PC-9 (cell line): ENCODE results near the gene CSF1R. TPM values are rescaled to one million over a fixed set of nuclear protein-coding genes. Genes with fewer than 3 reads are reported as not detected.
A peak's percentile ranks its signal among the peaks of the same experiment; 100 is the strongest.
"Not testable (repeated sequence)": the region's sequence is repeated elsewhere in the genome, so short reads cannot be mapped to it uniquely, and the experiment has no call there.

Source experiments
- BruUV-seq: library from RNA; stranded (reverse); fragments of 400-500 nt; replicated peaks from 2 replicates; lab custom pipeline; 2021; lab: Mats Ljungman, UMichigan
- CTCF ChIA-PET: fragments of 300-600 bp; sonication (Branson Sonifier 250); formaldehyde crosslinking; loops from one replicate; lab custom pipeline; 2022; ENCODE audit warnings: antibody characterized with exemption; lab: Charles Lee
- POLR2A ChIA-PET: fragments of 300-600 bp; sonication (Branson Sonifier 250); formaldehyde crosslinking; loops from one replicate; lab custom pipeline; 2022; ENCODE audit warnings: antibody characterized with exemption; ENCODE audit not compliant: unreplicated experiment; lab: Charles Lee
- DNase-seq, 2 experiments: peaks; one replicate each; pipeline versions ENCODE4 v3.0.0 to v3.0.0-alpha.2; 2015 to 2022; ENCODE audit warnings: mixed read lengths in 1 of 2
- H2AFZ ChIP-seq: fragments of 200-600 bp; sonication (generic); 2 replicates; pipeline ENCODE4 v1.8.1; 2017; ENCODE audit warnings: antibody characterized with exemption
- H3F3A ChIP-seq: fragments of 200-600 bp; sonication (generic); 2 replicates; pipeline ENCODE4 v1.8.1; 2017; ENCODE audit warnings: antibody characterized with exemption, mild to moderate bottlenecking, low read depth; ENCODE audit not compliant: insufficient read depth
- H3K27ac ChIP-seq: fragments of 200-600 bp; sonication (generic); 2 replicates; pipeline ENCODE4 v1.6.1; 2016; ENCODE audit warnings: mixed run types
- H3K27me3 ChIP-seq: fragments of 200-600 bp; sonication (generic); 2 replicates; pipeline ENCODE4 v1.6.1; 2016; ENCODE audit warnings: low read depth, mixed run types; ENCODE audit not compliant: insufficient read depth
- H3K36me3 ChIP-seq: fragments of 200-600 bp; sonication (generic); 2 replicates; pipeline ENCODE4 v1.6.1; 2016; ENCODE audit warnings: low read depth, mixed run types
- H3K4me1 ChIP-seq: fragments of 200-600 bp; sonication (generic); replicated peaks from 2 replicates; pipeline ENCODE4 v1.6.1; 2016; ENCODE audit warnings: mixed run types; ENCODE audit not compliant: insufficient read depth
- H3K4me2 ChIP-seq: fragments of 200-600 bp; sonication (generic); 2 replicates; pipeline ENCODE4 v1.6.1; 2017; ENCODE audit warnings: mixed run types
- H3K4me3 ChIP-seq: fragments of 200-600 bp; sonication (generic); 2 replicates; pipeline ENCODE4 v1.6.1; 2016; ENCODE audit warnings: mixed run types
- H3K79me2 ChIP-seq: fragments of 200-600 bp; sonication (generic); 2 replicates; pipeline ENCODE4 v1.6.1; 2017; ENCODE audit warnings: low read depth, mixed run types
- H3K9me2 ChIP-seq: fragments of 200-600 bp; sonication (generic); 2 replicates; pipeline ENCODE4 v1.8.1; 2017; ENCODE audit warnings: mild to moderate bottlenecking; ENCODE audit not compliant: insufficient read depth
- H3K9me3 ChIP-seq: fragments of 200-600 bp; sonication (generic); 2 replicates; pipeline ENCODE4 v1.8.1; 2016; ENCODE audit warnings: low read depth; ENCODE audit not compliant: insufficient read depth
- H4K20me1 ChIP-seq: fragments of 200-600 bp; sonication (generic); 2 replicates; pipeline ENCODE4 v1.8.1; 2017; ENCODE audit not compliant: insufficient read depth
- CTCF ChIP-seq: fragments of 200-600 bp; sonication (generic); conservative IDR thresholded peaks from 2 replicates; pipeline ENCODE4 v1.6.1; 2017; ENCODE audit warnings: mixed run types, antibody characterized with exemption, mild to moderate bottlenecking, moderate library complexity
- EZH2 ChIP-seq: fragments of 200-600 bp; sonication (generic); IDR thresholded peaks from 2 replicates; pipeline ENCODE4 v1.8.0; 2017; ENCODE audit warnings: antibody characterized with exemption, low read depth
- intact Hi-C: fragments of 100-400 bp; cut with micrococcal nuclease; formaldehyde crosslinking; loops from one replicate; pipeline ENCODE4 v1.10.0; 2022; ENCODE audit not compliant: unreplicated experiment
- total RNA-seq: library from RNA; stranded (reverse); gene quantifications from 2 replicates; pipeline ENCODE4 v1.2.3, GENCODE V29; 2021

The CSF1R gene
- total RNA-seq, 1 experiment from 2014 or later: 0.72 TPM

DNA sequence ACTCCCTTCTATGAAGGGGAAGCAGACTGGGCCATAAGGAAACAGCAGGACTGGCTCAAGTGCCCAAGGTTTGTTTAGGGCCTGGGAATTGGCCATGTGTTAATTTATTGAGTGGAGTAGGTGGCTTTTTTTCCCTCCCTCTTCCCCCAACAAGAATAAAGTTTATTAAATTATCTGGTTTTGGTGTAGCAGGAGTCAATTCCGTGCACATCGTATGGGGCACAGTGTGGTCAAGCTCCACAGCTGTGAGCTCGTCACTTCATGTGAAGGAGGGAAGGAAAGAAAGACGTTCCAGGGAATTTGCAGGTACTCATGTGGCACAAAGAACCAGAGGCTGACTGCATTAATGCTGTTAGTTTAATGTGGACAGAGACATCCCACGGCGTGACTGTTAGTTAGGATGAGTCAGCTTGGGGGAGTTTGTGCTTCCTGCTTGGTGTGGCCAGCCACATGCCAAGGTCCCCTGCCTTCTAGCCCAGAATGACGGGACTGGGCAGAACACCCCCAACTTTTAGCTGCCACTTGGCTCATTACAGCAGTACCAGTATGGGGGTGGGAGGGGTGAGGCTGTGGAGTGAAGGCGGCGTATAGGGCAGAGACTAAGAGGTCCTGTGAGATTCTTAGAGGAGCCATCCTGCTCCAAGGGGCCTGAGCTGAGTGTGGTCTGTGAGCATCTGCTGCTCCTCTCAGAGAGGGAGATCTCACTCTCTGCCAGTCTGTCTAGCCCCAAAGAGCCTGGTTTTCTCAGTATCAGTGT lies 33.2 kb downstream of the CSF1R start:
- POLR2A ChIA-PET: interaction anchor here (0.6 kb wide), 1 partner anchor 31 kb away, joined by 4 read pairs; no protein-coding TSS in a partner anchor

GRCh38 chr5:150052226-150052955 lies 34.0 kb downstream of the CSF1R start:
- no peak for DNase-seq
- no peak overlapping the region for H2AFZ ChIP-seq
- no peak overlapping the region for H3K27ac ChIP-seq
- H3F3A ChIP-seq: 0 out of 2 replicates have a peak, but pooled peaks cover 3% of the 10 kb centered on the region
- no peak overlapping the region for H3K4me2 ChIP-seq
- ChIA-PET POLR2A (no interaction called here), CTCF (no interaction called here)
- H3K4me1 ChIP-seq: peaks cover 12% of the 10 kb centered on the region
- TF ChIP-seq CTCF (no peak), EZH2 (no peak)
- H3K36me3 ChIP-seq: peaks cover 22% of the 10 kb centered on the region; the same call in 1 of the 2 replicates
- H3K79me2 ChIP-seq: no peaks in the 10 kb centered on the region
- no TSS peak for BruUV-seq
- H3K9me3 ChIP-seq: no peaks in the 10 kb centered on the region
- intact Hi-C loops: loop anchor here (5.0 kb wide), 2 partner anchors 60 to 80 kb away; no protein-coding TSS in a partner anchor
- H3K27me3 ChIP-seq: no peaks in the 10 kb centered on the region
- no peak overlapping the region for H3K4me3 ChIP-seq
- no peaks in the 10 kb centered on the region for H3K9me2 ChIP-seq
- no peaks in the 10 kb centered on the region for H4K20me1 ChIP-seq

More for the DNA sequence above, 33.2 kb downstream of the CSF1R start:
- no peak overlapping the region for H3K4me2 ChIP-seq
- no peaks in the 10 kb centered on the region for H3K79me2 ChIP-seq
- no peaks in the 10 kb centered on the region for H4K20me1 ChIP-seq
- intact Hi-C loops: loop anchor here (5.0 kb wide), 2 partner anchors 59 to 79 kb away; no protein-coding TSS in a partner anchor
- H3K36me3 ChIP-seq: peaks cover 22% of the 10 kb centered on the region; the same call in 1 of the 2 replicates
- peak in 1 of 2 experiments; percentile 36 for DNase-seq
- TF ChIP-seq CTCF (no peak), EZH2 (no peak)
- no peak overlapping the region for H3K27ac ChIP-seq
- H3K9me2 ChIP-seq: no peaks in the 10 kb centered on the region
- 0 out of 2 replicates have a peak, but pooled peaks cover 3% of the 10 kb centered on the region for H3F3A ChIP-seq
- CTCF ChIA-PET: no interaction called here
- peaks cover 12% of the 10 kb centered on the region for H3K4me1 ChIP-seq
- BruUV-seq: no TSS peak
- no peaks in the 10 kb centered on the region for H3K27me3 ChIP-seq
- no peak overlapping the region for H2AFZ ChIP-seq
- H3K9me3 ChIP-seq: no peaks in the 10 kb centered on the region
- no peak overlapping the region for H3K4me3 ChIP-seq

GRCh38 chr5:150051657-150052195 lies 34.6 kb downstream of the CSF1R start:
- 0 out of 2 replicates have a peak, but pooled peaks cover 3% of the 10 kb centered on the region for H3F3A ChIP-seq
- H3K9me2 ChIP-seq: no peaks in the 10 kb centered on the region
- no peaks in the 10 kb centered on the region for H3K27me3 ChIP-seq
- no peaks in the 10 kb centered on the region for H3K9me3 ChIP-seq
- no peaks in the 10 kb centered on the region for H4K20me1 ChIP-seq
- H3K36me3 ChIP-seq: peaks cover 22% of the 10 kb centered on the region; the same call in 1 of the 2 replicates
- ChIA-PET POLR2A (no interaction called here), CTCF (no interaction called here)
- intact Hi-C loops: loop anchor here (5.0 kb wide), 2 partner anchors 61 to 81 kb away; no protein-coding TSS in a partner anchor
- no peak overlapping the region for H2AFZ ChIP-seq
- H3K4me3 ChIP-seq: no peak overlapping the region
- H3K4me1 ChIP-seq: peaks cover 12% of the 10 kb centered on the region
- no peak overlapping the region for H3K4me2 ChIP-seq
- no peaks in the 10 kb centered on the region for H3K79me2 ChIP-seq
- BruUV-seq: no TSS peak
- H3K27ac ChIP-seq: no peak overlapping the region
- TF ChIP-seq CTCF: no peak
- no peak for TF ChIP-seq EZH2
- DNase-seq: no peak

DNA sequence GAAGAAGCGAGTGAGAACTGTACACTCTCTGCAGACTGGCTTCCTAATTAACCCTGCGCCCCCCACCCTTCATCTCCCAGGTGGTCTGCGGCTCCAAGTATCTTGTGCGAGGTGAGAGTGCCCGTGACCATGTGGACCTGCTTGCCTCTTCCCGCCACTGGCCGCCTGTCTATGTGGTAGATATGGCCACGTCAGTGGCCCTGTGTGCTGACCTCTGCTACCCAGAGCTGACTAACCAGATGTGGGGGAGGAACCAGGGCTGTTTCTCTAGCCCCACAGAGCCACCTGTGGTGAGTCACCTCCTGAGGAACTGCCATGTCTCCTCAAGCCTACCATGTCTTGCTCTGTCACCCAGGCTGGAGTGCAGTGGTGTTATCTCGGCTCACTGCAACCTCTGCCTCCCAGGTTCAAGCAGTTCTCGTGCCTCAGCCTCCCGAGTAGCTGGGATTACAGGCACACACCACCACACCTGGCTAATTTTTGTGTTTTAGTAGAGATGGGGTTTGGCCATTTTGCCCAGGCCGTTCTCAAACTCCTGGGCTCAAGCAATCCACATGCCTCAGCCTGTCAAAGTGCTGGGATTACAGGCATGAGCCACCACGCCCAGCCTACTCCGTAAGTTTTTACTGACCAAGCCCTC lies 36.1 kb downstream of the CSF1R start:
- H3K9me2 ChIP-seq, H4K20me1 ChIP-seq, H3K79me2 ChIP-seq, H3K4me3 ChIP-seq, H3K9me3 ChIP-seq, H3K27me3 ChIP-seq, H2AFZ ChIP-seq, H3K4me2 ChIP-seq, CTCF ChIA-PET, H3K27ac ChIP-seq, H3F3A ChIP-seq, BruUV-seq: not testable (repeated sequence)
- H3K4me1 ChIP-seq: peaks cover 12% of the 10 kb centered on the region
- peaks cover 33% of the 10 kb centered on the region for H3K36me3 ChIP-seq
- peak; percentile 67 to 79 for DNase-seq
- intact Hi-C loops: loop anchor here (5.0 kb wide), 2 partner anchors 62 to 82 kb away; no protein-coding TSS in a partner anchor
- POLR2A ChIA-PET: interaction anchor here (0.5 kb wide), 1 partner anchor 77 kb away, joined by 14 read pairs; no protein-coding TSS in a partner anchor
